ENCODE data around the gene GLI2.

- TF ChIP-seq CTCF (conservative IDR thresholded peaks at IDR 0.05 in 1 of 2, IDR thresholded peaks at IDR 0.05 in 1 of 2; ENCODE audit: extremely low read depth in 1 of 2, insufficient read depth in 1 of 2, low read depth in 1 of 2, low read length in 2 of 2), result no peak
- no peak for TF ChIP-seq EZH2 (IDR thresholded peaks at IDR 0.05; ENCODE audit: borderline replicate concordance, low read length)
Observed at GRCh38 chr2:120691410-120691809, 44.3 kb upstream of the GLI2 start.

Measured in mammary epithelial cell (primary cell).